ENCODE results near the gene FOSL2.

DNA sequence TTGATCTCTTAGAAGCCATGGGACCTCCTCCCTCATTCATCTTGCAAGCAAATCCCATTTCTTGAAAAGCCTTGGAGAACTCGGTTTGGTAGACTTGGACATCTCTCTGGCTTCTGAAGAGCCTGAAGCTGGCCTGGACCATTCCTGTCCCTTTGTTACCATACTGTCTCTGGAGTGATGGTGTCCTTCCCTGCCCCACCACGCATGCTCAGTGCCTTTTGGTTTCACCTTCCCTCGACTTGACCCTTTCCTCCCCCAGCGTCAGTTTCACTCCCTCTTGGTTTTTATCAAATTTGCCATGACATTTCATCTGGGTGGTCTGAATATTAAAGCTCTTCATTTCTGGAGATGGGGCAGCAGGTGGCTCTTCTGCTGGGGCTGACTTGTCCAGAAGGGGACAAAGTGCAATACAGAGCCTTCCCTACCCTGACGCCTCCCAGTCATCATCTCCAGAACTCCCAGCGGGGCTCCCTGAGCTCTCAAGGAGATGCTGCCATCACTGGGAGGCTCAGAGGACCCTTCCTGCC, 20.0 kb downstream of the FOSL2 start:
- TF ChIP-seq POLR2A (IDR thresholded peaks at IDR 0.05): no peak
- TF ChIP-seq, protein P1, sequence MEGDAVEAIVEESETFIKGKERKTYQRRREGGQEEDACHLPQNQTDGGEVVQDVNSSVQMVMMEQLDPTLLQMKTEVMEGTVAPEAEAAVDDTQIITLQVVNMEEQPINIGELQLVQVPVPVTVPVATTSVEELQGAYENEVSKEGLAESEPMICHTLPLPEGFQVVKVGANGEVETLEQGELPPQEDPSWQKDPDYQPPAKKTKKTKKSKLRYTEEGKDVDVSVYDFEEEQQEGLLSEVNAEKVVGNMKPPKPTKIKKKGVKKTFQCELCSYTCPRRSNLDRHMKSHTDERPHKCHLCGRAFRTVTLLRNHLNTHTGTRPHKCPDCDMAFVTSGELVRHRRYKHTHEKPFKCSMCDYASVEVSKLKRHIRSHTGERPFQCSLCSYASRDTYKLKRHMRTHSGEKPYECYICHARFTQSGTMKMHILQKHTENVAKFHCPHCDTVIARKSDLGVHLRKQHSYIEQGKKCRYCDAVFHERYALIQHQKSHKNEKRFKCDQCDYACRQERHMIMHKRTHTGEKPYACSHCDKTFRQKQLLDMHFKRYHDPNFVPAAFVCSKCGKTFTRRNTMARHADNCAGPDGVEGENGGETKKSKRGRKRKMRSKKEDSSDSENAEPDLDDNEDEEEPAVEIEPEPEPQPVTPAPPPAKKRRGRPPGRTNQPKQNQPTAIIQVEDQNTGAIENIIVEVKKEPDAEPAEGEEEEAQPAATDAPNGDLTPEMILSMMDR (IDR thresholded peaks at IDR 0.05): no peak
